ENCODE results near the gene CYB561. TPM values are rescaled to one million over a fixed set of nuclear protein-coding genes. Genes with fewer than 3 reads are reported as not detected.

CYB561 gene
- total and polyA plus RNA-seq, 9 of the 15 experiments (the other 6 are each of a cell fraction or from before 2014, with no cell fraction given), result 4.0 to 30.8 (median 17.4) TPM

DNA sequence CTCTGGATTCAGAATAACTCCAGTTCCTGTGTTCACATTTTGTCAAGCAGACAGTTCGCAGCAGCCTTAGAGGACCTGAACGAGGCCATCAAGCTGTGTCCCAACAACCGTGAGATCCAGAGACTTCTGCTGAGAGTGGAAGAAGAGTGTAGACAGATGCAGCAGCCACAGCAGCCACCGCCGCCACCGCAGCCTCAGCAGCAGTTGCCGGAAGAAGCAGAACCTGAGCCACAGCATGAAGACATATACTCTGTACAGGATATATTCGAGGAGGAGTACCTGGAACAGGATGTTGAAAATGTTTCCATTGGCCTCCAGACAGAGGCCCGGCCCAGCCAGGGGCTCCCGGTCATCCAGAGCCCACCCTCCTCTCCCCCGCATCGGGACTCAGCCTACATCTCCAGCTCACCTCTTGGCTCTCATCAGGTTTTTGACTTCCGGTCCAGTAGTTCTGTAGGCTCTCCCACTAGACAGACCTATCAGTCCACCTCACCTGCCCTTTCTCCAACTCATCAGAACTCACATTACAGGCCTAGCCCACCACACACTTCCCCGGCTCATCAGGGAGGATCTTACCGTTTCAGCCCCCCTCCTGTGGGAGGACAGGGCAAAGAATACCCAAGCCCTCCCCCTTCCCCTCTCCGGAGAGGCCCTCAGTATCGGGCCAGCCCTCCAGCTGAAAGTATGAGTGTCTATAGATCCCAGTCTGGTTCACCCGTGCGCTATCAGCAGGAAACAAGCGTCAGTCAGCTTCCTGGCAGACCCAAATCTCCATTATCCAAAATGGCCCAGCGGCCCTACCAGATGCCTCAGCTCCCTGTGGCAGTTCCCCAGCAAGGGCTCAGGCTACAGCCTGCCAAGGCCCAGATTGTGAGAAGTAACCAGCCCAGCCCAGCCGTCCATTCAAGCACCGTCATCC is 25.9 kb downstream of the CYB561 start (continued):
- TF ChIP-seq ZNF407 (IDR thresholded peaks at IDR 0.05; ENCODE audit: low read depth) (no peak), THRAP3 (IDR thresholded peaks at IDR 0.05; ENCODE audit: borderline replicate concordance) (no peak), ZNF668 (CRISPR knock-in tag; IDR thresholded peaks at IDR 0.05) (no peak), NCOR1 (IDR thresholded peaks at IDR 0.05) (peak; percentile 94), GTF2A2 (tag; IDR thresholded peaks at IDR 0.05) (no peak), ZFP36 (IDR thresholded peaks at IDR 0.05; ENCODE audit: low read depth, low read length, partially characterized antibody) (no peak), HDGF (IDR thresholded peaks at IDR 0.05) (no peak), PTBP1 (IDR thresholded peaks at IDR 0.05; ENCODE audit: low read depth, low read length) (no peak), RHOXF2B (CRISPR knock-in tag; conservative IDR thresholded peaks at IDR 0.05) (no peak), HLTF (IDR thresholded peaks at IDR 0.05) (no peak), CCNT2 (IDR thresholded peaks at IDR 0.05; ENCODE audit: borderline replicate concordance, extremely low read depth, insufficient read length, low read depth, low read length) (no peak), ATF7 (IDR thresholded peaks at IDR 0.05) (no peak), SMARCB1 (IDR thresholded peaks at IDR 0.05; ENCODE audit: insufficient read length, low read depth) (no peak)
- TF ChIP-seq, protein P1, sequence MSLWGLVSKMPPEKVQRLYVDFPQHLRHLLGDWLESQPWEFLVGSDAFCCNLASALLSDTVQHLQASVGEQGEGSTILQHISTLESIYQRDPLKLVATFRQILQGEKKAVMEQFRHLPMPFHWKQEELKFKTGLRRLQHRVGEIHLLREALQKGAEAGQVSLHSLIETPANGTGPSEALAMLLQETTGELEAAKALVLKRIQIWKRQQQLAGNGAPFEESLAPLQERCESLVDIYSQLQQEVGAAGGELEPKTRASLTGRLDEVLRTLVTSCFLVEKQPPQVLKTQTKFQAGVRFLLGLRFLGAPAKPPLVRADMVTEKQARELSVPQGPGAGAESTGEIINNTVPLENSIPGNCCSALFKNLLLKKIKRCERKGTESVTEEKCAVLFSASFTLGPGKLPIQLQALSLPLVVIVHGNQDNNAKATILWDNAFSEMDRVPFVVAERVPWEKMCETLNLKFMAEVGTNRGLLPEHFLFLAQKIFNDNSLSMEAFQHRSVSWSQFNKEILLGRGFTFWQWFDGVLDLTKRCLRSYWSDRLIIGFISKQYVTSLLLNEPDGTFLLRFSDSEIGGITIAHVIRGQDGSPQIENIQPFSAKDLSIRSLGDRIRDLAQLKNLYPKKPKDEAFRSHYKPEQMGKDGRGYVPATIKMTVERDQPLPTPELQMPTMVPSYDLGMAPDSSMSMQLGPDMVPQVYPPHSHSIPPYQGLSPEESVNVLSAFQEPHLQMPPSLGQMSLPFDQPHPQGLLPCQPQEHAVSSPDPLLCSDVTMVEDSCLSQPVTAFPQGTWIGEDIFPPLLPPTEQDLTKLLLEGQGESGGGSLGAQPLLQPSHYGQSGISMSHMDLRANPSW (CRISPR knock-in tag; IDR thresholded peaks at IDR 0.05), result no peak
- TF ChIP-seq, protein P2, sequence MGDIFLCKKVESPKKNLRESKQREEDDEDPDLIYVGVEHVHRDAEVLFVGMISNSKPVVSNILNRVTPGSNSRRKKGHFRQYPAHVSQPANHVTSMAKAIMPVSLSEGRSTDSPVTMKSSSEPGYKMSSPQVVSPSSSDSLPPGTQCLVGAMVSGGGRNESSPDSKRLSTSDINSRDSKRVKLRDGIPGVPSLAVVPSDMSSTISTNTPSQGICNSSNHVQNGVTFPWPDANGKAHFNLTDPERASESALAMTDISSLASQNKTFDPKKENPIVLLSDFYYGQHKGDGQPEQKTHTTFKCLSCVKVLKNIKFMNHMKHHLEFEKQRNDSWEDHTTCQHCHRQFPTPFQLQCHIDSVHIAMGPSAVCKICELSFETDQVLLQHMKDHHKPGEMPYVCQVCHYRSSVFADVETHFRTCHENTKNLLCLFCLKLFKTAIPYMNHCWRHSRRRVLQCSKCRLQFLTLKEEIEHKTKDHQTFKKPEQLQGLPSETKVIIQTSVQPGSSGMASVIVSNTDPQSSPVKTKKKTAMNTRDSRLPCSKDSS (IDR thresholded peaks at IDR 0.05; ENCODE audit: low read depth, partially characterized antibody), result no peak
